Spleen (tissue), 11 donors: Measurements from ENCODE around the gene YIPF1. TPM values are rescaled to one million over a fixed set of nuclear protein-coding genes. Genes with fewer than 3 reads are reported as not detected.

Source experiments
- DNase-seq: peaks from one replicate; pipeline ENCODE4 v3.0.0-alpha.2; 2020
- H3K27ac ChIP-seq, 8 donors: fragments of 200-600 bp; sonication (generic) in 7 of 8; 1 replicate in 4 of 8; 2 replicates in 4 of 8; pipeline versions ENCODE4 v1.5.0 to v1.8.0; 2016 to 2021; ENCODE audit warnings: inconsistent platforms in 4 of 8, mild to moderate bottlenecking in 4 of 8, moderate library complexity in 1 of 8
- H3K27me3 ChIP-seq, 7 donors: fragments of 200-600 bp; sonication (generic) in 6 of 7; replicated peaks in 1 of 7; 1 replicate in 4 of 7; 2 replicates in 3 of 7; pipeline versions ENCODE4 v1.5.0 to v1.8.0; 2016 to 2021; ENCODE audit warnings: inconsistent platforms in 3 of 7, mild to moderate bottlenecking in 1 of 7
- H3K36me3 ChIP-seq, 6 donors: fragments of 200-600 bp; sonication (generic) in 5 of 6; 1 replicate in 4 of 6; 2 replicates in 2 of 6; pipeline versions ENCODE4 v1.5.0 to v1.8.0; 2016 to 2021; ENCODE audit warnings: inconsistent platforms in 2 of 6
- H3K4me1 ChIP-seq, 6 donors: fragments of 200-600 bp; sonication (generic) in 5 of 6; 1 replicate in 3 of 6; 2 replicates in 3 of 6; pipeline versions ENCODE4 v1.5.0 to v1.8.0; 2016 to 2021; ENCODE audit warnings: inconsistent platforms in 3 of 6
- H3K4me3 ChIP-seq, 8 donors: fragments of 200-600 bp; sonication (generic) in 7 of 8; 1 replicate in 4 of 8; 2 replicates in 4 of 8; pipeline versions ENCODE4 v1.5.0 to v1.8.0; 2016 to 2021; ENCODE audit warnings: inconsistent platforms in 4 of 8, mild to moderate bottlenecking in 4 of 8, moderate library complexity in 2 of 8
- H3K9me3 ChIP-seq, 8 donors: fragments of 200-600 bp; sonication (generic) in 7 of 8; 1 replicate in 4 of 8; 2 replicates in 4 of 8; pipeline versions ENCODE4 v1.5.0 to v1.8.0; 2016 to 2021; ENCODE audit warnings: inconsistent platforms in 4 of 8
- POLR2A ChIP-seq, 3 donors: fragments of 450-650 bp; IDR thresholded peaks; one replicate each; pipeline ENCODE4 v1.5.1; 2017; ENCODE audit warnings: antibody characterized with exemption in 3 of 3, mild to moderate bottlenecking in 1 of 3
- POLR2AphosphoS5 ChIP-seq, 3 donors: sonication (generic); formaldehyde crosslinking; IDR thresholded peaks; one replicate each; pipeline ENCODE4 v1.5.1; 2017; ENCODE audit warnings: antibody characterized with exemption in 3 of 3
- WGBS, 5 donors: extraction: QIAGEN DNeasy Blood & Tissue Kit in 3 of 5; methylation state at CpG; one replicate each; pipeline versions ENCODE4 v1.1.5 to v1.1.7; 2013 to 2018; 5-methylcytosine and 5-hydroxymethylcytosine counted together
- intact Hi-C: fragments of 100-400 bp; cut with DNase I; formaldehyde crosslinking; loops from one replicate; pipeline ENCODE4 v1.15.0; 2023; ENCODE audit warnings: low total_unique reads
- polyA plus RNA-seq, 3 donors: library from polyadenylated mRNA; stranded (reverse); fragments of 200-250 nt; gene quantifications; one replicate each; pipeline ENCODE4 v1.2.1, GENCODE V29; 2013
- total RNA-seq, 7 donors: library from RNA; depleted of rRNA in 3 of 7; stranded (reverse); fragments of >200 nt in 3 of 7; fragmentation: NEBNext Ultra II Directional in 4 of 7; extraction: Animal tissue kit (Norgen Biotek cat#: 25700) in 4 of 7; gene quantifications; one replicate each; pipeline versions ENCODE4 v1.1.0 to v1.2.1, GENCODE V29; 2016 to 2021
- TF ChIP-seq, protein P1 (sequence below), 11 experiments: fragments of 200-600 bp in 7 of 11; fragments of 450-650 bp in 4 of 11; sonication (generic) in 4 of 11; IDR thresholded peaks in 8 of 11; conservative IDR thresholded peaks in 3 of 11; 1 replicate in 7 of 11; 2 replicates in 4 of 11; pipeline versions ENCODE4 v1.4.0 to v1.8.0; 2016 to 2021; ENCODE audit warnings: antibody characterized with exemption in 11 of 11, inconsistent platforms in 4 of 11, mild to moderate bottlenecking in 1 of 11
- donor health status: healthy with polysubstance abuse.
- donor health status: DM: no; HTN: no; CAD: no; lungs with moderate emphysema.
- donor health status: DM: no; HTN: no; CAD: no.
- donor health status: Bipolar disorder and iron deficiency.
- donor health status: healthy.
- donor health status: DM: no; HTN: no; CAD: no.
- donor health status: DM: yes; HTN: yes; CAD: no.

Gene YIPF1
- total and polyA plus RNA-seq, 10 donors, result 15.2 to 39.7 (median 22.0) TPM

DNA sequence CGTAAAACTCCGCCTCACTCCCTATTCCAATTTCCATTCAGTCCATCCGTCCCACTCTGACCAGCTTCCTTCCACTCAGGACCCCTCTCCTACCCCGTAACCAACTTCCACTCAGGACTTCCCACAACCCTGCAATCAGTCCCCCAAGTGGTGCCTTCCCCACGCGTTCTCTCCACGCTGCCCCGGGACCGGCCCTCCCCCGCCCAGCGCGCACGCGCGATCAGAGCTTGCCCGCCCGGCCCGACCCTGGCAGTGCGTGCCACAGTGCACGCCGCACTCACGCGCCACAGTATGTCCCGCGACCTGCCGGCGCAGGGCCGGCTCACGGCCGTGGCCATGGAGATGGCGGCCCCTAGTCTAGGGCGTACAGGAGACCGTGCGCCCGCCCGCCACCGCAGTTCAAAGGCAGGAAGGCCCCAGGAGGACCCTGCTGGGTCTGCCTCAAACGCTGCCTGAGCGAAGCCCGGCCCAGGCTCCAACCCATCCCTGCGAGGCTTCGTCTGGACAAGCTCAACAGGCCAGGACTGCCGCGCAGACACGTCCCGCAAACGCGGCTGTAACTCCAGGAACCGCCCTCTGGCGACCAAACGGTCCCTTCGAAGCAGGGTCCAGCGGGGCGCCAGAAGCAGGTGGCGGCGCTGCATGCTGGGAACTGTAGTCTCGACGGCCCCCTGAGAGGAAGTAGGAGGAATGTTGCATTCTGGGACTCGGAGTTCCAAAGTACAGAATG, 51.5 kb downstream of the YIPF1 start, which contains the start of gene NDC1:
Gene NDC1 (minus strand): TSS at position 373 of the 730 bp plus-strand sequence. CDS start 35 bp downstream, at position 338.
- Histone ChIP-seq H3K9me3 (peaks cover 0 to 17% (median 14%) of the 10 kb centered on the region in 8 donors), H3K27ac (peak within 1 kb of the TSS; percentile 89 to 99 (median 96)), H3K36me3 (peaks cover 0 to 5% (median 0%) of the 10 kb centered on the region in 6 donors), H3K27me3 (peaks cover 0 to 3% (median 0%) of the 10 kb centered on the region in 7 donors), H3K4me1 (peaks cover 3 to 45% (median 22%) of the 10 kb centered on the region in 6 donors), H3K4me3 (peak within 1 kb of the TSS; percentile 85 to 100 (median 98))
- WGBS, 5 donors, result 0 to 1% (median 0%) methylated on average over 31 to 59 of the region's 59 CpGs
- intact Hi-C loops, result no loop called here
- peak; percentile 97 for DNase-seq
- TF ChIP-seq POLR2A (IDR thresholded peaks at IDR 0.05) (peak in 2 of 3 donors; percentile 34 to 77), POLR2AphosphoS5 (IDR thresholded peaks at IDR 0.05) (peak; percentile 83 to 91 (median 86))
- TF ChIP-seq, protein P1, sequence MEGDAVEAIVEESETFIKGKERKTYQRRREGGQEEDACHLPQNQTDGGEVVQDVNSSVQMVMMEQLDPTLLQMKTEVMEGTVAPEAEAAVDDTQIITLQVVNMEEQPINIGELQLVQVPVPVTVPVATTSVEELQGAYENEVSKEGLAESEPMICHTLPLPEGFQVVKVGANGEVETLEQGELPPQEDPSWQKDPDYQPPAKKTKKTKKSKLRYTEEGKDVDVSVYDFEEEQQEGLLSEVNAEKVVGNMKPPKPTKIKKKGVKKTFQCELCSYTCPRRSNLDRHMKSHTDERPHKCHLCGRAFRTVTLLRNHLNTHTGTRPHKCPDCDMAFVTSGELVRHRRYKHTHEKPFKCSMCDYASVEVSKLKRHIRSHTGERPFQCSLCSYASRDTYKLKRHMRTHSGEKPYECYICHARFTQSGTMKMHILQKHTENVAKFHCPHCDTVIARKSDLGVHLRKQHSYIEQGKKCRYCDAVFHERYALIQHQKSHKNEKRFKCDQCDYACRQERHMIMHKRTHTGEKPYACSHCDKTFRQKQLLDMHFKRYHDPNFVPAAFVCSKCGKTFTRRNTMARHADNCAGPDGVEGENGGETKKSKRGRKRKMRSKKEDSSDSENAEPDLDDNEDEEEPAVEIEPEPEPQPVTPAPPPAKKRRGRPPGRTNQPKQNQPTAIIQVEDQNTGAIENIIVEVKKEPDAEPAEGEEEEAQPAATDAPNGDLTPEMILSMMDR (IDR thresholded peaks at IDR 0.05 in 8 of 11, conservative IDR thresholded peaks at IDR 0.05 in 3 of 11), result peak in 5 of 11 experiments; percentile 23 to 56 (median 41)

DNA sequence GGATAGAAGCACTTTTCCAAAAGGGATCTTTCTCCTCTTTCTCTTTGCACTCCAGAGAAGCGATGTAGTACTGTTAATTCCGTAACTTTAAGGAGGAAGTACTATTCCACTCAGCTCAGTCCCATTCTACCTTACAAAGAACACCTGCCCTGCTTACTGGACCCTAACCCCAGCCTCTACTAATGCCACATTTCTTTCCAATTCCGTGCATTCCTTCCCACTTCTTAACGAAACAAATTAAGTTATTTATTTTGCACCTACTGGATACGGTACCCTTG, 52.0 kb downstream of the YIPF1 start:
- Histone ChIP-seq H3K4me3 (peak overlapping the region; percentile 85 to 100 (median 98)), H3K9me3 (peaks cover 0 to 12% (median 10%) of the 10 kb centered on the region in 8 donors), H3K4me1 (peaks cover 3 to 45% (median 22%) of the 10 kb centered on the region in 6 donors), H3K27me3 (peaks cover 0 to 3% (median 0%) of the 10 kb centered on the region in 7 donors), H3K27ac (peak overlapping the region; percentile 89 to 99 (median 96)), H3K36me3 (peaks cover 0 to 5% (median 0%) of the 10 kb centered on the region in 6 donors)
- intact Hi-C loops, result no loop called here
- no peak for TF ChIP-seq POLR2AphosphoS5 (IDR thresholded peaks at IDR 0.05)
- TF ChIP-seq, protein P1 (IDR thresholded peaks at IDR 0.05 in 8 of 11, conservative IDR thresholded peaks at IDR 0.05 in 3 of 11), result no peak
- TF ChIP-seq POLR2A (IDR thresholded peaks at IDR 0.05), result no peak
- no peak for DNase-seq
- 0 to 1% (median 0%) methylated on average over 5 of the region's 5 CpGs for WGBS, 5 donors

DNA sequence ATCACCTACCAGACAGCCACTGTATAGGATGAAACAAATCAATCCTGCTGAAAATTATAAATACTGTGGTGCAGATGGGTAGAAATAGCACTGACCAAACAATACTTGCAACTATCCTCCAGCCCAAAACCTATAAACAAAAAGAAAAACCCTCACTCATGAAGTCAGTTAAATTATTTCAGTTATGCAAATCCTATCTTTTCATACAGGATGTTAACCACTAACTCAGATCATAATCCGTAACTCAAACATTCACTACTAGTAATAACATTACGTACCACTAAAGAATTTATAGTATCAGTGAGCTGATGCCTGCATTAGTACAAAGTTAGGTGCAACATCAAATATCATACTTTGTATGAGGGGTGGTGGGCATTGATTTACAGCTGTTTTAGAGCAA, 54.1 kb downstream of the YIPF1 start:
- WGBS, 5 donors, result 69 to 87% (median 77%) methylated on average over 2 of the region's 2 CpGs
- Histone ChIP-seq H3K27ac (no peak overlapping the region), H3K9me3 (no peaks in the 10 kb centered on the region), H3K36me3 (peaks cover 0 to 21% (median 2%) of the 10 kb centered on the region in 6 donors), H3K27me3 (no peaks in the 10 kb centered on the region), H3K4me3 (no peak overlapping the region), H3K4me1 (peaks cover 3 to 45% (median 22%) of the 10 kb centered on the region in 6 donors)
- TF ChIP-seq, protein P1 (IDR thresholded peaks at IDR 0.05 in 8 of 11, conservative IDR thresholded peaks at IDR 0.05 in 3 of 11), result no peak
- no peak for TF ChIP-seq POLR2A (IDR thresholded peaks at IDR 0.05)
- intact Hi-C loops, result no loop called here
- DNase-seq, result no peak

DNA sequence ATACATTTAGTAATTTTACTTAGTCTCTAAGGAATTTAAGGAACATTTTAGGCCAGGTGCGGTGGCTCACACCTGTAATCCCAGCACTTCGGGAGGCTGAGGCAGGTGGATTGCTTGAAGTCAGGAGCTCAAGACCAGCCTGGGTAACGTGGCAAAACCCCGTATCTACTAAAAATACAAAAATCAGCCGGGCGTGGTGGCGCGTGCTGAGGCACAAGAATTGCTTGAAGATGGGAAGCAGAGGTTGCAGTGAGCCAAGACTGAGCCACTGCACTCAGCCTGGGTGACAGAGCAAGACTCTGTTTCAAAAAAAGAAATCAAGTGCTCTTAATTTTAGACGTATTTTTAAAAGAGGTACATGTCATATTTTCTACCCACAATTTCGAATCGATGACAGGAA, 54.8 kb downstream of the YIPF1 start:
- H3K4me1 ChIP-seq, result peaks cover 3 to 45% (median 22%) of the 10 kb centered on the region in 6 donors
- intact Hi-C loops, result no loop called here
- no peak overlapping the region for H3K4me3 ChIP-seq
- H3K36me3 ChIP-seq, result peaks cover 0 to 28% (median 4%) of the 10 kb centered on the region in 6 donors
- DNase-seq, result no peak
- no peaks in the 10 kb centered on the region for H3K9me3 ChIP-seq
- no peak overlapping the region for H3K27ac ChIP-seq
- no peak for TF ChIP-seq POLR2AphosphoS5 (IDR thresholded peaks at IDR 0.05)
- TF ChIP-seq, protein P1 (IDR thresholded peaks at IDR 0.05 in 8 of 11, conservative IDR thresholded peaks at IDR 0.05 in 3 of 11), result no peak
- TF ChIP-seq POLR2A (IDR thresholded peaks at IDR 0.05), result no peak
- H3K27me3 ChIP-seq, result no peaks in the 10 kb centered on the region
- WGBS, 5 donors, result 82 to 89% (median 84%) methylated on average over 11 of the region's 11 CpGs
